Lung (tissue), 12 donors: ENCODE results near the gene ZNF205. TPM values are rescaled to one million over a fixed set of nuclear protein-coding genes. Genes with fewer than 3 reads are reported as not detected.

ENCODE experiments used
- ATAC-seq: fragments of 200-7000 bp; cut with Tn5 transposase; one replicate; pipeline ENCODE4 v1.9.1; 2020; ENCODE audit warnings: moderate number of reproducible peaks; ENCODE audit not compliant: insufficient read depth, low FRiP score
- DNase-seq, 3 donors: peaks; one replicate each; pipeline ENCODE4 v3.0.0-alpha.2; 2013 to 2017
- H3K27ac ChIP-seq, 2 donors: one replicate each; pipeline ENCODE4 v1.5.1; 2013; ENCODE audit warnings: mild to moderate bottlenecking in 2 of 2, moderate library complexity in 2 of 2, control low read depth in 1 of 2, inconsistent platforms in 1 of 2, low read depth in 1 of 2, low read length in 1 of 2
- H3K27me3 ChIP-seq, 3 donors: one replicate each; pipeline ENCODE4 v1.5.1; 2013; ENCODE audit warnings: low read length in 2 of 3; ENCODE audit not compliant: control insufficient read depth in 3 of 3, insufficient read depth in 3 of 3
- H3K36me3 ChIP-seq, 4 donors: one replicate each; pipeline ENCODE4 v1.5.1; 2013; ENCODE audit warnings: low read length in 4 of 4, mild to moderate bottlenecking in 1 of 4, moderate library complexity in 1 of 4; ENCODE audit not compliant: control insufficient read depth in 4 of 4, insufficient read depth in 4 of 4
- H3K4me1 ChIP-seq, 5 donors: one replicate each; pipeline ENCODE4 v1.5.1; 2013; ENCODE audit warnings: low read length in 5 of 5, mild to moderate bottlenecking in 2 of 5, moderate library complexity in 1 of 5; ENCODE audit not compliant: control insufficient read depth in 5 of 5, insufficient read depth in 5 of 5
- H3K4me3 ChIP-seq: one replicate; pipeline ENCODE4 v1.5.1; 2013; ENCODE audit warnings: mild to moderate bottlenecking, control low read depth, moderate library complexity
- H3K9ac ChIP-seq, 2 donors: one replicate each; pipeline ENCODE4 v1.5.1; 2013; ENCODE audit warnings: low read length in 2 of 2, control low read depth in 1 of 2; ENCODE audit not compliant: insufficient read depth in 1 of 2
- H3K9me3 ChIP-seq, 4 donors: one replicate each; pipeline ENCODE4 v1.5.1; 2013; ENCODE audit warnings: low read length in 3 of 4, mild to moderate bottlenecking in 1 of 4, moderate library complexity in 1 of 4; ENCODE audit not compliant: control insufficient read depth in 4 of 4, insufficient read depth in 3 of 4
- WGBS, 2 donors: extraction: QIAGEN DNeasy Blood & Tissue Kit; methylation state at CpG; one replicate each; pipeline ENCODE4 v1.1.7; 2013; 5-methylcytosine and 5-hydroxymethylcytosine counted together
- polyA plus RNA-seq, 2 donors: library from polyadenylated mRNA; stranded (reverse); fragments of 200-250 nt; gene quantifications; one replicate each; pipeline ENCODE4 v1.2.1, GENCODE V29; 2013
- total RNA-seq, 2 donors: library from RNA; depleted of rRNA in 1 of 2; stranded (reverse); fragments of >200 nt in 1 of 2; gene quantifications; one replicate each; pipeline ENCODE4 v1.2.1, GENCODE V29; 2014 to 2021
- TF ChIP-seq, protein P1 (sequence below): IDR thresholded peaks from 2 replicates; pipeline ENCODE4 v1.5.1; 2012; ENCODE audit warnings: mild to moderate bottlenecking; ENCODE audit errors: control extremely low read depth, extremely low read depth
- donor health status: control.
- donor health status: control.
- donor health status: Bipolar disorder and iron deficiency.
- donor health status: healthy.
- donor health status: DM: yes; HTN: yes; CAD: no.

The ZNF205 gene
- total and polyA plus RNA-seq, 4 donors = 9.8 to 33.0 (median 11.5) TPM

GRCh38 chr16:3155181-3155580, 42.8 kb downstream of the ZNF205 start:
- H3K27me3 ChIP-seq = peaks cover 0 to 23% (median 8%) of the 10 kb centered on the region in 3 donors
- H3K9ac ChIP-seq = no peak overlapping the region
- H3K27ac ChIP-seq = no peak overlapping the region
- 94% methylated on average over 2 of the region's 2 CpGs for WGBS, 2 donors
- TF ChIP-seq, protein P1, sequence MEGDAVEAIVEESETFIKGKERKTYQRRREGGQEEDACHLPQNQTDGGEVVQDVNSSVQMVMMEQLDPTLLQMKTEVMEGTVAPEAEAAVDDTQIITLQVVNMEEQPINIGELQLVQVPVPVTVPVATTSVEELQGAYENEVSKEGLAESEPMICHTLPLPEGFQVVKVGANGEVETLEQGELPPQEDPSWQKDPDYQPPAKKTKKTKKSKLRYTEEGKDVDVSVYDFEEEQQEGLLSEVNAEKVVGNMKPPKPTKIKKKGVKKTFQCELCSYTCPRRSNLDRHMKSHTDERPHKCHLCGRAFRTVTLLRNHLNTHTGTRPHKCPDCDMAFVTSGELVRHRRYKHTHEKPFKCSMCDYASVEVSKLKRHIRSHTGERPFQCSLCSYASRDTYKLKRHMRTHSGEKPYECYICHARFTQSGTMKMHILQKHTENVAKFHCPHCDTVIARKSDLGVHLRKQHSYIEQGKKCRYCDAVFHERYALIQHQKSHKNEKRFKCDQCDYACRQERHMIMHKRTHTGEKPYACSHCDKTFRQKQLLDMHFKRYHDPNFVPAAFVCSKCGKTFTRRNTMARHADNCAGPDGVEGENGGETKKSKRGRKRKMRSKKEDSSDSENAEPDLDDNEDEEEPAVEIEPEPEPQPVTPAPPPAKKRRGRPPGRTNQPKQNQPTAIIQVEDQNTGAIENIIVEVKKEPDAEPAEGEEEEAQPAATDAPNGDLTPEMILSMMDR = no peak
- H3K4me1 ChIP-seq = peaks cover 0 to 26% (median 8%) of the 10 kb centered on the region in 5 donors
- H3K9me3 ChIP-seq = peaks cover 0 to 4% (median 1%) of the 10 kb centered on the region in 4 donors
- H3K36me3 ChIP-seq = no peaks in the 10 kb centered on the region
- H3K4me3 ChIP-seq = no peak overlapping the region
- DNase-seq (no peak), ATAC-seq (no peak)

GRCh38 chr16:3155972-3156371, 43.6 kb downstream of the ZNF205 start:
- H3K27me3 ChIP-seq = peaks cover 0 to 26% (median 11%) of the 10 kb centered on the region in 3 donors
- DNase-seq = no peak
- TF ChIP-seq, protein P1 = no peak

DNA sequence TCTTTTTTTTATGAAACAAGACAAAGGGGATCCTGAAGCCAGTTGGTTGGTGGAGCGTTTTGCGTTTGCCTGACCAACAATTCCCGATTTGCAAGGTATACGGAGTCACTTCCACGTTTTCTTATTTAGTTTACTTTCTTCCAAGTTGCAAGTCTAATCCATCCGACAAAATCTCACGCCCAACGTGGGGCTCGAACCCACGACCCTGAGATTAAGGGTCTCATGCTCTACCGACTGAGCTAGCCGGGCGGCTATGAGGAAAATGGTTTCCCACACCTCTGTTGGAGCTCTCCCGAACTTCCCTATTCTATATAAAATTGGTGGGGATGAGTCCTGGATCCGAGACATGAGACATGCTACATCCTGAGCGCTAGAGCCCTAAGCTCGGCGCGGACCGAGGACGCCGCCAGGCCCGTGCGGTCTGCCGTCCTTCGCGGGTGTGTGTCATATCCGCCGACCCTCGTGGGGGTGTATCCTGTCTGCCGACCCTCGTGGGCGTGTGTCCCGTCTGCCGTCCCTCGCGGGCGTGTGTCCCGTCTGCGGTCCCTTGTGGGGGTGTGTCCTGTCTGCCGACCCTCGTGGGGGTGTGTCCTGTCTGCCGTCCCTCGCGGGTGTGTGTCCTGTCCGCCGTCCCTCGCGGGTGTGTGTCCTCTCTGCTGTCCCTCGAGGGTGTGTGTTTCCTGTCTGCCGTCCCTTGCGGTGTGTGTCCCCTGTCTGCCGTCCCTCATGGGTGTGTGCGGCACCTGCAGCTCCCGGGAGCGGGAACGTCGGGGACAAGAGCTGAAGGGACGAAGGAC, 45.0 kb downstream of the ZNF205 start:
- Histone ChIP-seq H3K4me1 (peaks cover 0 to 17% (median 8%) of the 10 kb centered on the region in 5 donors), H3K9ac (peak overlapping the region in 1 of 2 donors; percentile 61), H3K9me3 (peaks cover 0 to 4% (median 1%) of the 10 kb centered on the region in 4 donors), H3K36me3 (no peaks in the 10 kb centered on the region), H3K27me3 (peaks cover 0 to 34% (median 14%) of the 10 kb centered on the region in 3 donors), H3K27ac (peak overlapping the region; percentile 6 to 93), H3K4me3 (peak overlapping the region; percentile 79)
- WGBS, 2 donors = 1% methylated on average over 59 of the region's 59 CpGs
- ATAC-seq (peak; percentile 13), DNase-seq (peak; percentile 76 to 83 (median 80))
- TF ChIP-seq, protein P1 = no peak

More at GRCh38 chr16:3155972-3156371, 43.6 kb downstream of the ZNF205 start:
- 97 to 100% methylated on average over 3 of the region's 3 CpGs for WGBS, 2 donors
- peaks cover 0 to 4% (median 1%) of the 10 kb centered on the region in 4 donors for H3K9me3 ChIP-seq
- no peaks in the 10 kb centered on the region for H3K36me3 ChIP-seq
- H3K4me1 ChIP-seq = peaks cover 0 to 23% (median 8%) of the 10 kb centered on the region in 5 donors
- no peak overlapping the region for H3K4me3 ChIP-seq
- no peak overlapping the region for H3K27ac ChIP-seq
- no peak for ATAC-seq
- H3K9ac ChIP-seq = no peak overlapping the region
